ENCODE results near the gene CYBA.

- TF ChIP-seq CTCF (IDR thresholded peaks at IDR 0.05; ENCODE audit: poor library complexity, severe bottlenecking), result peak; percentile 51
- TF ChIP-seq POLR2AphosphoS5 (IDR thresholded peaks at IDR 0.05), result peak; percentile 48
Observed at GRCh38 chr16:88610909-88611812, 39.7 kb downstream of the CYBA start.
